GM12801 (cell line): ENCODE results near the gene BUD13.

Experiments
- TF ChIP-seq, protein P1 (sequence below): IDR thresholded peaks from one replicate; pipeline ENCODE4 v1.5.1; 2011; ENCODE audit warnings: control low read depth; ENCODE audit not compliant: insufficient read length; ENCODE audit errors: extremely low read depth

BUD13 gene

GRCh38 chr11:116730241-116730561, 42.6 kb downstream of the BUD13 start:
- TF ChIP-seq, protein P1, sequence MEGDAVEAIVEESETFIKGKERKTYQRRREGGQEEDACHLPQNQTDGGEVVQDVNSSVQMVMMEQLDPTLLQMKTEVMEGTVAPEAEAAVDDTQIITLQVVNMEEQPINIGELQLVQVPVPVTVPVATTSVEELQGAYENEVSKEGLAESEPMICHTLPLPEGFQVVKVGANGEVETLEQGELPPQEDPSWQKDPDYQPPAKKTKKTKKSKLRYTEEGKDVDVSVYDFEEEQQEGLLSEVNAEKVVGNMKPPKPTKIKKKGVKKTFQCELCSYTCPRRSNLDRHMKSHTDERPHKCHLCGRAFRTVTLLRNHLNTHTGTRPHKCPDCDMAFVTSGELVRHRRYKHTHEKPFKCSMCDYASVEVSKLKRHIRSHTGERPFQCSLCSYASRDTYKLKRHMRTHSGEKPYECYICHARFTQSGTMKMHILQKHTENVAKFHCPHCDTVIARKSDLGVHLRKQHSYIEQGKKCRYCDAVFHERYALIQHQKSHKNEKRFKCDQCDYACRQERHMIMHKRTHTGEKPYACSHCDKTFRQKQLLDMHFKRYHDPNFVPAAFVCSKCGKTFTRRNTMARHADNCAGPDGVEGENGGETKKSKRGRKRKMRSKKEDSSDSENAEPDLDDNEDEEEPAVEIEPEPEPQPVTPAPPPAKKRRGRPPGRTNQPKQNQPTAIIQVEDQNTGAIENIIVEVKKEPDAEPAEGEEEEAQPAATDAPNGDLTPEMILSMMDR, result no peak

- TF ChIP-seq, protein P1, result no peak
Measured at GRCh38 chr11:116729501-116730240, 43.1 kb downstream of the BUD13 start.

GRCh38 chr11:116727990-116728389, 44.8 kb downstream of the BUD13 start:
- TF ChIP-seq, protein P1, result no peak

DNA sequence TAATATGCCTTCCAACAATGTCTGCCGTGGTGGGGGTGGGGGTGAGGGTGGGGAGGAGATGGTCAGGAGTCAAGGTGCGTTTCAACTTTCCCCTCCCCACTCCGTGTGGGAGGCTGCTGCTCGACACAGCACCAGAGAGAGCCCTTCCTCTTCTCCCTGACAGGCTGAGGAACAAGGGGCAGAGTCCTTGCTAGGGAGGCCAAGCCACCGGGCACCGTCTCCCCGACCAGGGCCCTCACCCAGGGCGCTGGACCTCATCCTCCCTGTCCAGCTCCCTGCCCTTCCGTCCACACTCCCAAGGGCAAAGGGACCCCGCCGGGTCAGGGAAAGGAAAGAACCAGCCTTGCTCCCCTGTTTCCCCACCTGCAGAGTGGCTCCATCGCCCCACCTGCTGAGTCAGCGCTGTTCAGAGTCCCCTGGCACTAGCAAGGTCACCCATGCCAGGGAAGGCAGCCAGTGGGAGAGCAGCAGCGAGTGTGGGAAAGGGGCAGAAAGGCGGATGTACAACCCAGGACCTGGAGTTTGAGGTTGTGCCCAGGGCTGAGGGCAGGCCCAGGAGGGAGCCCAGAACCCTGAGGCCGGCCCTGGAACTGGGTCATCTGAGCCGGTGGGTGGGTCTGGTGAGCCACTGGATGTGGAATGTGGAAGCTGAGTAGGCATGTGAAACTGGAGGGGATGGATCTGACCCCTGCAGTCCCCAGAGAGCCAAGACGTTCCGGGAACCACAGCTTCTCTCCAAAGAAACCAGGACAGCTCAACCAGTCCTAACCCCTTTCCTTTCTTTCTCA, 47.2 kb downstream of the BUD13 start:
- TF ChIP-seq, protein P1, result no peak

- TF ChIP-seq, protein P1, result no peak
Measured at GRCh38 chr11:116724813-116725212, 48.0 kb downstream of the BUD13 start.

GRCh38 chr11:116723511-116723910, 49.3 kb downstream of the BUD13 start:
- TF ChIP-seq, protein P1, result no peak

DNA sequence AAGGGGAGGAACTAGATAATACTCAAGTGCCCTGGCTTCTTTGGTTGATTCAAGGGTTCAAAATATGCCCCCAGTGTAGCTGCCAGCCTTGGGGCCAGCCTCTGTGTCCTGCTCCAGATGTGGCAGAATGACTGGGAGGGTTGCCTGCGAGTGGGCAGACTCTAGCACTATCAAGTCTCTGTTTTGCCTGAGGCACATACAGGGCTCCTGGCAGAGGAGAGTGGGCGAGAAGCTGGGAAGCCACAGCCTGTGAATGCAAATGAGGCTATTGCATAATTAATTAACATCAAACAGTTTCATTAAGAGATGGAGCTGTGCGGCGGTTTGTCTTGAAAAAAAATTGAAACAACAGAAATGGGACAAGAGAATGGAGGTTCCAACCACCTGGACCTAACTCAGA, 50.8 kb downstream of the BUD13 start:
- TF ChIP-seq, protein P1, result no peak
